Trophoblast cell (in vitro differentiated cells and primary cell): Measurements from ENCODE around the gene MSH3.

ENCODE experiments used
- DNase-seq, 2 donors: peaks; one replicate each; pipeline ENCODE4 v3.0.0-alpha.2; 2016
- H2AFZ ChIP-seq: 2 replicates; pipeline ENCODE4 v1.6.1; 2013; ENCODE audit warnings: low read length, moderate library complexity, mild to moderate bottlenecking; ENCODE audit not compliant: insufficient read depth, poor library complexity
- H2AK5ac ChIP-seq: 2 replicates; pipeline ENCODE4 v1.6.1; 2013; ENCODE audit warnings: mild to moderate bottlenecking, low read length
- H2BK120ac ChIP-seq: 2 replicates; pipeline ENCODE4 v1.6.1; 2013; ENCODE audit warnings: low read length, mild to moderate bottlenecking, moderate library complexity; ENCODE audit not compliant: insufficient read depth, poor library complexity
- H2BK12ac ChIP-seq: 2 replicates; pipeline ENCODE4 v1.6.1; 2013; ENCODE audit warnings: mild to moderate bottlenecking, low read length, moderate library complexity
- H2BK5ac ChIP-seq: 2 replicates; pipeline ENCODE4 v1.6.1; 2013; ENCODE audit warnings: low read length, low read depth, moderate library complexity, mild to moderate bottlenecking; ENCODE audit not compliant: poor library complexity
- H3K14ac ChIP-seq: 2 replicates; pipeline ENCODE4 v1.6.1; 2013; ENCODE audit warnings: mild to moderate bottlenecking, low read length
- H3K18ac ChIP-seq: 2 replicates; pipeline ENCODE4 v1.6.1; 2013; ENCODE audit warnings: mild to moderate bottlenecking, low read length
- H3K23ac ChIP-seq: 2 replicates; pipeline ENCODE4 v1.6.1; 2013; ENCODE audit warnings: low read length
- H3K27ac ChIP-seq: 2 replicates; pipeline ENCODE4 v1.5.1; 2013; ENCODE audit warnings: low read depth, mild to moderate bottlenecking, inconsistent platforms, low read length, moderate library complexity
- H3K27me3 ChIP-seq: 2 replicates; pipeline ENCODE4 v1.6.1; 2013; ENCODE audit warnings: inconsistent platforms, mild to moderate bottlenecking, low read length, moderate library complexity; ENCODE audit not compliant: insufficient read depth
- H3K36me3 ChIP-seq, 2 experiments: 1 replicate in 1 of 2; 2 replicates in 1 of 2; pipeline ENCODE4 v1.6.1; 2013; ENCODE audit warnings: low read length in 2 of 2, mild to moderate bottlenecking in 2 of 2, moderate library complexity in 1 of 2; ENCODE audit not compliant: insufficient read depth in 2 of 2, control insufficient read depth in 1 of 2
- H3K4ac ChIP-seq: 2 replicates; pipeline ENCODE4 v1.6.1; 2013; ENCODE audit warnings: low read depth, mild to moderate bottlenecking, low read length, moderate library complexity
- H3K4me1 ChIP-seq, 2 experiments: 1 replicate in 1 of 2; 2 replicates in 1 of 2; pipeline ENCODE4 v1.6.1; 2013; ENCODE audit warnings: low read length in 2 of 2, mild to moderate bottlenecking in 2 of 2, moderate library complexity in 1 of 2; ENCODE audit not compliant: insufficient read depth in 2 of 2, control insufficient read depth in 1 of 2
- H3K4me2 ChIP-seq: 2 replicates; pipeline ENCODE4 v1.6.1; 2013; ENCODE audit warnings: inconsistent platforms, mild to moderate bottlenecking, low read length, moderate library complexity
- H3K4me3 ChIP-seq: 2 replicates; pipeline ENCODE4 v1.5.1; 2013; ENCODE audit warnings: mild to moderate bottlenecking, low read depth, low read length, inconsistent platforms
- H3K79me1 ChIP-seq: one replicate; pipeline ENCODE4 v1.6.1; 2013; ENCODE audit warnings: low read length
- H3K79me2 ChIP-seq: 2 replicates; pipeline ENCODE4 v1.6.1; 2013; ENCODE audit warnings: low read length, mild to moderate bottlenecking; ENCODE audit not compliant: control insufficient read depth, insufficient read depth, poor library complexity
- H3K9ac ChIP-seq: 2 replicates; pipeline ENCODE4 v1.6.1; 2013; ENCODE audit warnings: mild to moderate bottlenecking, low read length
- H3K9me3 ChIP-seq: 2 replicates; pipeline ENCODE4 v1.6.1; 2013; ENCODE audit warnings: low read depth, mild to moderate bottlenecking, control low read depth, inconsistent platforms, low read length; ENCODE audit not compliant: insufficient read depth
- H4K12ac ChIP-seq: 2 replicates; pipeline ENCODE4 v1.6.1; 2013; ENCODE audit warnings: low read depth, mild to moderate bottlenecking, low read length, moderate library complexity
- H4K8ac ChIP-seq: 2 replicates; pipeline ENCODE4 v1.6.1; 2013; ENCODE audit warnings: low read depth, mild to moderate bottlenecking, low read length, moderate library complexity
- H4K91ac ChIP-seq: one replicate; pipeline ENCODE4 v1.6.1; 2013; ENCODE audit warnings: low read depth, mild to moderate bottlenecking, low read length, moderate library complexity
- WGBS: extraction: QIAGEN DNeasy Blood & Tissue Kit; methylation state at CpG from one replicate; pipeline ENCODE4 v1.1.7; 2013; ENCODE audit warnings: missing lambda C conversion rate; ENCODE audit not compliant: insufficient read length, insufficient coverage; ENCODE audit errors: extremely low coverage; 5-methylcytosine and 5-hydroxymethylcytosine counted together

MSH3 gene

GRCh38 chr5:80688648-80689420 lies 34.4 kb downstream of the MSH3 start:
- H3K27ac ChIP-seq = no peak overlapping the region
- no peaks in the 10 kb centered on the region for H3K79me2 ChIP-seq
- H4K12ac ChIP-seq = no peak overlapping the region
- H3K23ac ChIP-seq = no peak overlapping the region
- no CpG with 5 or more reads among the region's 4 CpGs for WGBS
- no peak overlapping the region for H3K4me3 ChIP-seq
- H2BK5ac ChIP-seq = no peak overlapping the region
- H3K14ac ChIP-seq = no peak overlapping the region
- no peaks in the 10 kb centered on the region for H3K79me1 ChIP-seq
- H3K4me2 ChIP-seq = no peak overlapping the region
- H3K9ac ChIP-seq = no peak overlapping the region
- H2AFZ ChIP-seq = no peak overlapping the region
- DNase-seq = no peak
- H3K4ac ChIP-seq = no peak overlapping the region
- no peaks in the 10 kb centered on the region for H3K36me3 ChIP-seq
- H3K27me3 ChIP-seq = no peaks in the 10 kb centered on the region
- H2AK5ac ChIP-seq = no peak overlapping the region
- H2BK120ac ChIP-seq = no peak overlapping the region
- no peaks in the 10 kb centered on the region for H3K4me1 ChIP-seq
- no peak overlapping the region for H4K8ac ChIP-seq
- no peak overlapping the region for H4K91ac ChIP-seq
- H2BK12ac ChIP-seq = no peak overlapping the region
- no peak overlapping the region for H3K18ac ChIP-seq
- no peaks in the 10 kb centered on the region for H3K9me3 ChIP-seq

- H3K27me3 ChIP-seq = no peaks in the 10 kb centered on the region
- H4K91ac ChIP-seq = no peak overlapping the region
- H3K79me2 ChIP-seq = no peaks in the 10 kb centered on the region
- H2BK5ac ChIP-seq = no peak overlapping the region
- H2AK5ac ChIP-seq = no peak overlapping the region
- no peak overlapping the region for H3K4me2 ChIP-seq
- H3K4me1 ChIP-seq = no peaks in the 10 kb centered on the region
- no peak overlapping the region for H3K9ac ChIP-seq
- no peak overlapping the region for H2AFZ ChIP-seq
- no peak overlapping the region for H4K12ac ChIP-seq
- WGBS = no CpG with 5 or more reads among the region's 4 CpGs
- no peak overlapping the region for H3K18ac ChIP-seq
- H2BK12ac ChIP-seq = no peak overlapping the region
- no peak overlapping the region for H3K4me3 ChIP-seq
- no peak overlapping the region for H4K8ac ChIP-seq
- no peaks in the 10 kb centered on the region for H3K36me3 ChIP-seq
- H3K23ac ChIP-seq = no peak overlapping the region
- no peaks in the 10 kb centered on the region for H3K9me3 ChIP-seq
- no peak overlapping the region for H3K4ac ChIP-seq
- no peaks in the 10 kb centered on the region for H3K79me1 ChIP-seq
- H2BK120ac ChIP-seq = no peak overlapping the region
- DNase-seq = no peak
- H3K27ac ChIP-seq = no peak overlapping the region
- no peak overlapping the region for H3K14ac ChIP-seq
Observed at GRCh38 chr5:80689627-80690026, 35.2 kb downstream of the MSH3 start.

- Histone ChIP-seq H2AK5ac (no peak overlapping the region), H4K12ac (no peak overlapping the region), H2BK5ac (no peak overlapping the region), H4K8ac (no peak overlapping the region), H3K9ac (no peak overlapping the region), H3K4me3 (no peak overlapping the region), H2BK12ac (no peak overlapping the region), H3K27ac (no peak overlapping the region), H3K18ac (no peak overlapping the region), H2BK120ac (no peak overlapping the region), H3K4me1 (peaks cover 0 to 2% of the 10 kb centered on the region in 2 experiments), H3K4me2 (no peak overlapping the region), H2AFZ (no peak overlapping the region), H3K23ac (no peak overlapping the region), H3K79me2 (no peaks in the 10 kb centered on the region), H3K79me1 (no peaks in the 10 kb centered on the region), H3K9me3 (no peaks in the 10 kb centered on the region), H3K36me3 (peaks cover 0 to 1% of the 10 kb centered on the region in 2 experiments), H3K27me3 (no peaks in the 10 kb centered on the region), H3K4ac (no peak overlapping the region), H4K91ac (no peak overlapping the region), H3K14ac (no peak overlapping the region)
- DNase-seq = no peak
- WGBS = no CpG with 5 or more reads among the region's 3 CpGs
Observed at GRCh38 chr5:80695666-80696065, 41.2 kb downstream of the MSH3 start.

- Histone ChIP-seq H3K4me3 (no peak overlapping the region), H3K4me1 (peaks cover 0 to 2% of the 10 kb centered on the region in 2 experiments), H2BK120ac (no peak overlapping the region), H4K8ac (no peak overlapping the region), H2BK5ac (no peak overlapping the region), H3K27ac (no peak overlapping the region), H3K9ac (no peak overlapping the region), H3K27me3 (no peaks in the 10 kb centered on the region), H2AFZ (no peak overlapping the region), H4K91ac (no peak overlapping the region), H3K4ac (no peak overlapping the region), H3K79me2 (no peaks in the 10 kb centered on the region), H3K9me3 (no peaks in the 10 kb centered on the region), H2BK12ac (no peak overlapping the region), H3K4me2 (no peak overlapping the region), H3K14ac (no peak overlapping the region), H2AK5ac (no peak overlapping the region), H3K18ac (no peak overlapping the region), H3K36me3 (peaks cover 0 to 1% of the 10 kb centered on the region in 2 experiments), H3K23ac (no peak overlapping the region), H4K12ac (no peak overlapping the region), H3K79me1 (no peaks in the 10 kb centered on the region)
- WGBS = no CpG with 5 or more reads among the region's 3 CpGs
- no peak for DNase-seq
Observed at GRCh38 chr5:80696450-80696849, 42.0 kb downstream of the MSH3 start.
